ENCODE data around the gene FHIT. TPM values are rescaled to one million over a fixed set of nuclear protein-coding genes. Genes with fewer than 3 reads are reported as not detected.

Gene FHIT
- polyA plus RNA-seq, 1 donor: 35.8 TPM

- Histone ChIP-seq H3K27me3 (ENCODE audit: control insufficient read depth, insufficient read depth, low read length) (no peaks in the 10 kb centered on the region), H3K36me3 (ENCODE audit: control insufficient read depth, insufficient read depth, low read length) (no peaks in the 10 kb centered on the region), H3K4me1 (ENCODE audit: control insufficient read depth, insufficient read depth, low read length) (no peaks in the 10 kb centered on the region), H3K4me3 (ENCODE audit: low read length) (no peak overlapping the region), H3K27ac (ENCODE audit: low read length) (no peak overlapping the region), H3K9me3 (ENCODE audit: control insufficient read depth, low read depth, low read length) (no peaks in the 10 kb centered on the region)
- DNase-seq: no peak
- no CpG with 5 or more reads among the region's 2 CpGs for WGBS (ENCODE audit: insufficient coverage, low lambda C conversion rate)
Observed at GRCh38 chr3:60229502-60229901, 1021.8 kb downstream of the FHIT start.

GRCh38 chr3:60228823-60229222, 1022.4 kb downstream of the FHIT start:
- no peaks in the 10 kb centered on the region for H3K9me3 ChIP-seq (ENCODE audit: control insufficient read depth, low read depth, low read length)
- H3K27me3 ChIP-seq (ENCODE audit: control insufficient read depth, insufficient read depth, low read length): no peaks in the 10 kb centered on the region
- WGBS (ENCODE audit: insufficient coverage, low lambda C conversion rate): no CpG with 5 or more reads among the region's 4 CpGs
- H3K36me3 ChIP-seq (ENCODE audit: control insufficient read depth, insufficient read depth, low read length): no peaks in the 10 kb centered on the region
- no peak overlapping the region for H3K27ac ChIP-seq (ENCODE audit: low read length)
- no peaks in the 10 kb centered on the region for H3K4me1 ChIP-seq (ENCODE audit: control insufficient read depth, insufficient read depth, low read length)
- no peak overlapping the region for H3K4me3 ChIP-seq (ENCODE audit: low read length)
- no peak for DNase-seq

DNA sequence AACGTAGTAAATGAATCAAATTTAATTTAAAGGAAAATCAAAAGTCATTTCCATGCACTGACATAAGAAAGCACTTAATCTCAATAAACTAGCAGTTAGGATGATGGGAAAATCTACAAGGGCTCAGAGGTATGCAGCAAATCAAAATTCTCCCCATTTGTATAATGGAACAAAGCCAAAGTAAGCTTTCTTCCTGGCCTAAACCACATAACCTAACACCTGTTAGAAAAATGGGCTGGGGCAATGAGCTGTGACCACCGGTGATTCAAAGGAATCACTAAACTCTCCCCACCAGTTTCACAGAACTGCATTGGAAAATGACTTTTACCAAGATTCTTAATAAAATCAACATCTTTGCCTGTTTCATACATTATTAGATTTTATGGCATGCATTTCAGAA, 1024.3 kb downstream of the FHIT start:
- no peak for DNase-seq
- H3K27me3 ChIP-seq (ENCODE audit: control insufficient read depth, insufficient read depth, low read length): no peaks in the 10 kb centered on the region
- no peak overlapping the region for H3K27ac ChIP-seq (ENCODE audit: low read length)
- 100% methylated on average over 1 of the region's 2 CpGs for WGBS (ENCODE audit: insufficient coverage, low lambda C conversion rate)
- no peaks in the 10 kb centered on the region for H3K9me3 ChIP-seq (ENCODE audit: control insufficient read depth, low read depth, low read length)
- H3K4me3 ChIP-seq (ENCODE audit: low read length): no peak overlapping the region
- no peaks in the 10 kb centered on the region for H3K4me1 ChIP-seq (ENCODE audit: control insufficient read depth, insufficient read depth, low read length)
- H3K36me3 ChIP-seq (ENCODE audit: control insufficient read depth, insufficient read depth, low read length): no peaks in the 10 kb centered on the region

- no peak overlapping the region for H3K4me3 ChIP-seq (ENCODE audit: low read length)
- no peaks in the 10 kb centered on the region for H3K9me3 ChIP-seq (ENCODE audit: control insufficient read depth, low read depth, low read length)
- DNase-seq: no peak
- H3K27ac ChIP-seq (ENCODE audit: low read length): no peak overlapping the region
- 94% methylated on average over 2 of the region's 3 CpGs for WGBS (ENCODE audit: insufficient coverage, low lambda C conversion rate)
- no peaks in the 10 kb centered on the region for H3K27me3 ChIP-seq (ENCODE audit: control insufficient read depth, insufficient read depth, low read length)
- H3K36me3 ChIP-seq (ENCODE audit: control insufficient read depth, insufficient read depth, low read length): no peaks in the 10 kb centered on the region
- H3K4me1 ChIP-seq (ENCODE audit: control insufficient read depth, insufficient read depth, low read length): no peaks in the 10 kb centered on the region
Observed at GRCh38 chr3:60225848-60226247, 1025.4 kb downstream of the FHIT start.

GRCh38 chr3:60220768-60221167, 1030.5 kb downstream of the FHIT start:
- Histone ChIP-seq H3K36me3 (ENCODE audit: control insufficient read depth, insufficient read depth, low read length) (no peaks in the 10 kb centered on the region), H3K9me3 (ENCODE audit: control insufficient read depth, low read depth, low read length) (no peaks in the 10 kb centered on the region), H3K27ac (ENCODE audit: low read length) (no peak overlapping the region), H3K27me3 (ENCODE audit: control insufficient read depth, insufficient read depth, low read length) (no peaks in the 10 kb centered on the region), H3K4me3 (ENCODE audit: low read length) (no peak overlapping the region), H3K4me1 (ENCODE audit: control insufficient read depth, insufficient read depth, low read length) (no peaks in the 10 kb centered on the region)
- no peak for DNase-seq
- no CpG with 5 or more reads among the region's 4 CpGs for WGBS (ENCODE audit: insufficient coverage, low lambda C conversion rate)

GRCh38 chr3:60219501-60219900, 1031.8 kb downstream of the FHIT start:
- Histone ChIP-seq H3K4me3 (ENCODE audit: low read length) (no peak overlapping the region), H3K27ac (ENCODE audit: low read length) (no peak overlapping the region), H3K27me3 (ENCODE audit: control insufficient read depth, insufficient read depth, low read length) (no peaks in the 10 kb centered on the region), H3K4me1 (ENCODE audit: control insufficient read depth, insufficient read depth, low read length) (no peaks in the 10 kb centered on the region), H3K36me3 (ENCODE audit: control insufficient read depth, insufficient read depth, low read length) (no peaks in the 10 kb centered on the region), H3K9me3 (ENCODE audit: control insufficient read depth, low read depth, low read length) (no peaks in the 10 kb centered on the region)
- 100% methylated on average over 1 of the region's 2 CpGs for WGBS (ENCODE audit: insufficient coverage, low lambda C conversion rate)
- no peak for DNase-seq

DNA sequence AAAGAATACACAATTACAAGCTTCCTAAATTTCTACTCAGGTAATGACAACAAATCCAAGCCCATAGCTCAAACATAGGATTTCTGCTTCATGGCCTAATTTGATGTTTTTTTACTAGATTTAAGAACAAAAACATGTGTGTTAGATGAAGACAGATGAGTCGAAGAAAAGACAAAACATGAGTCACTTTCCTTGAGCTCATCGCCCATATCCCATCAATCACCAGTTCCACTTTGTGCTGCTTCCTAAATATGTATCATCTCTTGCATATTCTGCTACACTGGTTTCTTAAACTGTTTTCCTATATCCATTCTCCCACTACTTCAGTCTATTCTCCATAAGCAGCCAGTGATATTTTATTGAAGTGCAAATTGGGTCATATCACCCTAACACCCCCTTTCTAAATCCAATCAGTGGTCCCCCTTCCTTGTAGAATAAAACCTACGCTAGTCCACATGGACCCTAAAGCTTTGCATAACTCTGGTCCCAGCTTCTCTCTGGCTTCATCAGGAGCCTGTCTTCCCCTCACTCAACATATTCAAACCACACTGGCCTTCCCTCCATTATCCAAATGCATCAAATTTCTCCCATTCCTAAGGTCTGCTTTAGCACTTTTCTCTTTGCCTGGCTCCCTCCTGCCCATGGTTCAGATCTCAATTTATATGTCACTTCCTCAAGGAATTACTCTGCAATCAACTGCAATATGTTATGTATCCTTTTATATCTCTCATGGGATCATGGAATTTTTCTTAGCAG, 1033.9 kb downstream of the FHIT start:
- 100% methylated on average over 1 of the region's 3 CpGs for WGBS (ENCODE audit: insufficient coverage, low lambda C conversion rate)
- Histone ChIP-seq H3K9me3 (ENCODE audit: control insufficient read depth, low read depth, low read length) (no peaks in the 10 kb centered on the region), H3K4me1 (ENCODE audit: control insufficient read depth, insufficient read depth, low read length) (no peaks in the 10 kb centered on the region), H3K27ac (ENCODE audit: low read length) (no peak overlapping the region), H3K27me3 (ENCODE audit: control insufficient read depth, insufficient read depth, low read length) (no peaks in the 10 kb centered on the region), H3K4me3 (ENCODE audit: low read length) (no peak overlapping the region), H3K36me3 (ENCODE audit: control insufficient read depth, insufficient read depth, low read length) (no peaks in the 10 kb centered on the region)
- no peak for DNase-seq

- DNase-seq: no peak
- no peak overlapping the region for H3K27ac ChIP-seq (ENCODE audit: low read length)
- H3K4me3 ChIP-seq (ENCODE audit: low read length): no peak overlapping the region
- no peaks in the 10 kb centered on the region for H3K9me3 ChIP-seq (ENCODE audit: control insufficient read depth, low read depth, low read length)
- no peaks in the 10 kb centered on the region for H3K36me3 ChIP-seq (ENCODE audit: control insufficient read depth, insufficient read depth, low read length)
- H3K4me1 ChIP-seq (ENCODE audit: control insufficient read depth, insufficient read depth, low read length): no peaks in the 10 kb centered on the region
- H3K27me3 ChIP-seq (ENCODE audit: control insufficient read depth, insufficient read depth, low read length): no peaks in the 10 kb centered on the region
- WGBS (ENCODE audit: insufficient coverage, low lambda C conversion rate): 70% methylated on average over 2 of the region's 2 CpGs
Observed at GRCh38 chr3:60216462-60217075, 1034.7 kb downstream of the FHIT start.

- H3K27ac ChIP-seq (ENCODE audit: low read length): no peak overlapping the region
- no peaks in the 10 kb centered on the region for H3K36me3 ChIP-seq (ENCODE audit: control insufficient read depth, insufficient read depth, low read length)
- H3K27me3 ChIP-seq (ENCODE audit: control insufficient read depth, insufficient read depth, low read length): no peaks in the 10 kb centered on the region
- no peaks in the 10 kb centered on the region for H3K9me3 ChIP-seq (ENCODE audit: control insufficient read depth, low read depth, low read length)
- H3K4me1 ChIP-seq (ENCODE audit: control insufficient read depth, insufficient read depth, low read length): no peaks in the 10 kb centered on the region
- no CpG with 5 or more reads among the region's 1 CpG for WGBS (ENCODE audit: insufficient coverage, low lambda C conversion rate)
- H3K4me3 ChIP-seq (ENCODE audit: low read length): no peak overlapping the region
- no peak for DNase-seq
Observed at GRCh38 chr3:60215946-60216345, 1035.3 kb downstream of the FHIT start.

- WGBS (ENCODE audit: insufficient coverage, low lambda C conversion rate): 100% methylated on average over 1 of the region's 2 CpGs
- no peak overlapping the region for H3K4me3 ChIP-seq (ENCODE audit: low read length)
- H3K36me3 ChIP-seq (ENCODE audit: control insufficient read depth, insufficient read depth, low read length): no peaks in the 10 kb centered on the region
- no peak overlapping the region for H3K27ac ChIP-seq (ENCODE audit: low read length)
- DNase-seq: no peak
- H3K27me3 ChIP-seq (ENCODE audit: control insufficient read depth, insufficient read depth, low read length): no peaks in the 10 kb centered on the region
- no peaks in the 10 kb centered on the region for H3K4me1 ChIP-seq (ENCODE audit: control insufficient read depth, insufficient read depth, low read length)
- H3K9me3 ChIP-seq (ENCODE audit: control insufficient read depth, low read depth, low read length): no peaks in the 10 kb centered on the region
Observed at GRCh38 chr3:60207905-60208304, 1043.3 kb downstream of the FHIT start.

DNA sequence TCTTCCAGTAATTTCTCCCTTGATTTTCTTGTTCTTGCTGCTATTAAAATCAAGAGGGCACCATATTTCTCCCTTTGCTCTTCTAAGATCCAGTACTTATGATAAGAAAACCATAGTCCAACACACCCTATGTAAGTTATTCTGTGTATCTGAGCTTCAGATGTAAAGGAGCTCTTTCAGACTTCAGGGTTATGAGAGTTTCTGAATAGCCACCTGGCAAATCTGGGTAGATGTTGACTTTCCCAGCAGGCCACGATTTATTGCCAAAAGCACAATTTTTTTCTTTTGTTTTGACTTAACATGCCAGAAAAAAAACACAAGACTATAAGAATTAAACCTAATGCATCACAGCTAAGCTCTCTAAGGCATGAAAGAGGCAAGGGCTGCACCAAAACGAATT, 1045.0 kb downstream of the FHIT start:
- H3K27me3 ChIP-seq (ENCODE audit: control insufficient read depth, insufficient read depth, low read length): no peaks in the 10 kb centered on the region
- H3K4me1 ChIP-seq (ENCODE audit: control insufficient read depth, insufficient read depth, low read length): no peaks in the 10 kb centered on the region
- WGBS (ENCODE audit: insufficient coverage, low lambda C conversion rate): no CpG with 5 or more reads among the region's 2 CpGs
- H3K4me3 ChIP-seq (ENCODE audit: low read length): no peak overlapping the region
- H3K9me3 ChIP-seq (ENCODE audit: control insufficient read depth, low read depth, low read length): no peaks in the 10 kb centered on the region
- no peak for DNase-seq
- no peaks in the 10 kb centered on the region for H3K36me3 ChIP-seq (ENCODE audit: control insufficient read depth, insufficient read depth, low read length)
- H3K27ac ChIP-seq (ENCODE audit: low read length): no peak overlapping the region

Data from large intestine (tissue), 3 donors.